PC-3 (cell line): ENCODE measurements around the gene WDR49. TPM values are rescaled to one million over a fixed set of nuclear protein-coding genes. Genes with fewer than 3 reads are reported as not detected.

Experiments
- ATAC-seq: fragments of 200-7000 bp; cut with Tn5 transposase; 2 replicates; pipeline ENCODE4 v1.9.1; 2020; ENCODE audit warnings: mild to moderate bottlenecking, moderate library complexity
- BruUV-seq: library from RNA; stranded (reverse); fragments of 400-500 nt; replicated peaks from 2 replicates; lab custom pipeline; 2021; lab: Mats Ljungman, UMichigan
- CTCF ChIA-PET: fragments of 300-600 bp; sonication (Branson Sonifier 250); formaldehyde crosslinking; loops from one replicate; lab custom pipeline; 2022; ENCODE audit warnings: antibody characterized with exemption; lab: Charles Lee
- POLR2A ChIA-PET: fragments of 300-600 bp; sonication (Branson Sonifier 250); formaldehyde crosslinking; loops from one replicate; lab custom pipeline; 2022; ENCODE audit warnings: antibody characterized with exemption; ENCODE audit not compliant: unreplicated experiment; lab: Charles Lee
- DNase-seq: peaks from one replicate; pipeline ENCODE4 v3.0.0-alpha.2; 2015
- H2AFZ ChIP-seq: fragments of 300-600 bp; sonication (generic); 2 replicates; pipeline ENCODE4 v1.6.0; 2016; ENCODE audit warnings: antibody characterized with exemption, low read length
- H3F3A ChIP-seq: fragments of 300-600 bp; sonication (generic); one replicate; pipeline ENCODE4 v1.6.0; 2017; ENCODE audit warnings: antibody characterized with exemption, low read length, control low read depth, mild to moderate bottlenecking; ENCODE audit not compliant: unreplicated experiment
- H3K27ac ChIP-seq: fragments of 300-600 bp; sonication (generic); 2 replicates; pipeline ENCODE4 v1.5.1; 2016; ENCODE audit warnings: mild to moderate bottlenecking, low read length
- H3K27me3 ChIP-seq: fragments of 300-600 bp; sonication (generic); 2 replicates; pipeline ENCODE4 v1.6.1; 2016; ENCODE audit warnings: low read length, mixed read lengths
- H3K36me3 ChIP-seq: fragments of 300-600 bp; sonication (generic); 2 replicates; pipeline ENCODE4 v1.6.1; 2016; ENCODE audit warnings: low read depth, mixed run types, low read length, mixed read lengths
- H3K4me1 ChIP-seq: fragments of 300-600 bp; sonication (generic); 2 replicates; pipeline ENCODE4 v1.5.1; 2016; ENCODE audit warnings: low read length; ENCODE audit not compliant: insufficient read depth
- H3K4me2 ChIP-seq: fragments of 300-600 bp; sonication (generic); 2 replicates; pipeline ENCODE4 v1.6.0; 2016; ENCODE audit warnings: low read length
- H3K4me3 ChIP-seq: fragments of 300-600 bp; sonication (generic); 2 replicates; pipeline ENCODE4 v1.5.1; 2016; ENCODE audit warnings: mild to moderate bottlenecking, low read length, mixed read lengths
- H3K79me2 ChIP-seq: fragments of 300-600 bp; sonication (generic); 2 replicates; pipeline ENCODE4 v1.6.1; 2017; ENCODE audit warnings: low read length, mixed read lengths
- H3K9ac ChIP-seq: fragments of 300-600 bp; sonication (generic); 2 replicates; pipeline ENCODE4 v1.6.0; 2016; ENCODE audit warnings: mild to moderate bottlenecking, low read length
- H3K9me2 ChIP-seq: fragments of 300-600 bp; sonication (generic); replicated peaks from 2 replicates; pipeline ENCODE4 v1.6.1; 2016; ENCODE audit warnings: mixed run types, low read length, mixed read lengths
- H3K9me3 ChIP-seq: fragments of 300-600 bp; sonication (generic); 2 replicates; pipeline ENCODE4 v1.6.1; 2016; ENCODE audit warnings: low read length, mixed read lengths
- H4K20me1 ChIP-seq: fragments of 300-600 bp; sonication (generic); 2 replicates; pipeline ENCODE4 v1.6.1; 2016; ENCODE audit warnings: low read length, mixed read lengths
- CTCF ChIP-seq: fragments of 300-600 bp; sonication (generic); conservative IDR thresholded peaks from 2 replicates; pipeline ENCODE4 v1.5.1; 2017; ENCODE audit warnings: antibody characterized with exemption, low read depth, mild to moderate bottlenecking, low read length
- EZH2 ChIP-seq: fragments of 300-600 bp; sonication (generic); IDR thresholded peaks from one replicate; pipeline ENCODE4 v1.6.1; 2017; ENCODE audit warnings: antibody characterized with exemption, mild to moderate bottlenecking, low read length; ENCODE audit not compliant: unreplicated experiment
- EZH2phosphoT487 ChIP-seq: fragments of 300-600 bp; sonication (generic); IDR thresholded peaks from 2 replicates; pipeline ENCODE4 v1.6.1; 2018; ENCODE audit warnings: mild to moderate bottlenecking, antibody characterized with exemption, low read length, borderline replicate concordance
- intact Hi-C: fragments of 100-400 bp; cut with micrococcal nuclease; formaldehyde crosslinking; loops from 2 replicates; pipeline ENCODE4 v1.9.0; 2023
- total RNA-seq: library from RNA; depleted of rRNA; stranded (reverse); fragments of >200 nt; gene quantifications from 2 replicates; pipeline ENCODE4 v1.2.3, GENCODE V29; 2014

The WDR49 gene
- total RNA-seq, 1 experiment from 2014 or later, result 0.33 TPM

- H3K9me2 ChIP-seq, result no peaks in the 10 kb centered on the region
- H3K4me3 ChIP-seq, result no peak overlapping the region
- intact Hi-C loops, result no loop called here
- H3K9me3 ChIP-seq, result no peaks in the 10 kb centered on the region
- BruUV-seq, result no TSS peak
- CTCF ChIA-PET, result interaction anchor here (0.6 kb wide), 1 partner anchor 180 kb away, joined by 3 read pairs; no protein-coding TSS in a partner anchor
- H4K20me1 ChIP-seq, result no peaks in the 10 kb centered on the region
- no peaks in the 10 kb centered on the region for H3K4me1 ChIP-seq
- no peak overlapping the region for H2AFZ ChIP-seq
- TF ChIP-seq EZH2, result no peak
- TF ChIP-seq EZH2phosphoT487, result no peak
- no peak for TF ChIP-seq CTCF
- H3K27ac ChIP-seq, result no peak overlapping the region
- POLR2A ChIA-PET, result no interaction called here
- DNase-seq (no peak), ATAC-seq (no peak)
- H3K27me3 ChIP-seq, result peaks cover 23% of the 10 kb centered on the region
- H3K36me3 ChIP-seq, result no peaks in the 10 kb centered on the region
- no peak overlapping the region for H3K9ac ChIP-seq
- no peak overlapping the region for H3K4me2 ChIP-seq
- H3K79me2 ChIP-seq, result no peaks in the 10 kb centered on the region
- no peaks in the 10 kb centered on the region for H3F3A ChIP-seq
Observed at GRCh38 chr3:167489571-167489970, 164.2 kb downstream of the WDR49 start.

GRCh38 chr3:167487556-167487955 is 166.2 kb downstream of the WDR49 start:
- no peaks in the 10 kb centered on the region for H4K20me1 ChIP-seq
- DNase-seq, result no peak

More at GRCh38 chr3:167487556-167487955, 166.2 kb downstream of the WDR49 start:
- intact Hi-C loops, result no loop called here
- CTCF ChIA-PET, result no interaction called here
- Histone ChIP-seq H3K9ac (no peak overlapping the region), H3K9me2 (no peaks in the 10 kb centered on the region), H3K4me1 (no peaks in the 10 kb centered on the region), H2AFZ (no peak overlapping the region), H3K79me2 (no peaks in the 10 kb centered on the region), H3K4me3 (no peak overlapping the region), H3K4me2 (no peak overlapping the region), H3K9me3 (no peaks in the 10 kb centered on the region), H3K27ac (no peak overlapping the region), H3F3A (no peaks in the 10 kb centered on the region), H3K36me3 (no peaks in the 10 kb centered on the region), H3K27me3 (peaks cover 18% of the 10 kb centered on the region)
- POLR2A ChIA-PET, result no interaction called here
- TF ChIP-seq EZH2phosphoT487 (no peak), CTCF (no peak), EZH2 (no peak)
- no peak for ATAC-seq
- no TSS peak for BruUV-seq
